ENCODE data around the gene EVI5.
"Not testable (repeated sequence)": the region's sequence is repeated elsewhere in the genome, so short reads cannot be mapped to it uniquely, and the experiment has no call there.

Gene EVI5

GRCh38 chr1:92567211-92567868, 217.6 kb downstream of the EVI5 start:
- no peak for DNase-seq

- DNase-seq: no peak
Measured at GRCh38 chr1:92563457-92564216, 221.3 kb downstream of the EVI5 start.

GRCh38 chr1:92556350-92556749, 228.6 kb downstream of the EVI5 start:
- no peak for DNase-seq

- DNase-seq: no peak
Measured at GRCh38 chr1:92554216-92554615, 230.7 kb downstream of the EVI5 start.

GRCh38 chr1:92551916-92552315, 233.0 kb downstream of the EVI5 start:
- DNase-seq: no peak

- DNase-seq: no peak
Measured at GRCh38 chr1:92544756-92545165, 240.1 kb downstream of the EVI5 start.

GRCh38 chr1:92543131-92544055, 241.5 kb downstream of the EVI5 start:
- DNase-seq: no peak

GRCh38 chr1:92538413-92539061, 246.4 kb downstream of the EVI5 start:
- DNase-seq: no peak

GRCh38 chr1:92538048-92538412, 246.9 kb downstream of the EVI5 start:
- DNase-seq: no peak

GRCh38 chr1:92536980-92537884, 247.7 kb downstream of the EVI5 start:
- no peak for DNase-seq

- DNase-seq: no peak
Measured at GRCh38 chr1:92536211-92536979, 248.5 kb downstream of the EVI5 start.

GRCh38 chr1:92532371-92532770, 252.5 kb downstream of the EVI5 start:
- DNase-seq: not testable (repeated sequence)

- DNase-seq: not testable (repeated sequence)
Measured at GRCh38 chr1:92531939-92532338, 253.0 kb downstream of the EVI5 start.

- DNase-seq: no peak
Measured at GRCh38 chr1:92527670-92528069, 257.2 kb downstream of the EVI5 start.

GRCh38 chr1:92524944-92525590, 259.8 kb downstream of the EVI5 start:
- DNase-seq: not testable (repeated sequence)

- DNase-seq: no peak
Measured at GRCh38 chr1:92519043-92519442, 265.9 kb downstream of the EVI5 start.

GRCh38 chr1:92516574-92516973, 268.3 kb downstream of the EVI5 start:
- DNase-seq: no peak

GRCh38 chr1:92515796-92516201, 269.1 kb downstream of the EVI5 start:
- no peak for DNase-seq

- DNase-seq: no peak
Measured at GRCh38 chr1:92511541-92511940, 273.4 kb downstream of the EVI5 start.

GRCh38 chr1:92509619-92510018, 275.3 kb downstream of the EVI5 start:
- DNase-seq: no peak
